Measurements from ENCODE around the gene DNAH14. TPM values are rescaled to one million over a fixed set of nuclear protein-coding genes. Genes with fewer than 3 reads are reported as not detected.
A peak's percentile ranks its signal among the peaks of the same experiment; 100 is the strongest.

Gene DNAH14
- total and polyA plus RNA-seq, 2 of the 8 experiments (the other 6 are each of a cell fraction or from before 2014, with no cell fraction given) = 8.4 to 40.7 TPM

DNA sequence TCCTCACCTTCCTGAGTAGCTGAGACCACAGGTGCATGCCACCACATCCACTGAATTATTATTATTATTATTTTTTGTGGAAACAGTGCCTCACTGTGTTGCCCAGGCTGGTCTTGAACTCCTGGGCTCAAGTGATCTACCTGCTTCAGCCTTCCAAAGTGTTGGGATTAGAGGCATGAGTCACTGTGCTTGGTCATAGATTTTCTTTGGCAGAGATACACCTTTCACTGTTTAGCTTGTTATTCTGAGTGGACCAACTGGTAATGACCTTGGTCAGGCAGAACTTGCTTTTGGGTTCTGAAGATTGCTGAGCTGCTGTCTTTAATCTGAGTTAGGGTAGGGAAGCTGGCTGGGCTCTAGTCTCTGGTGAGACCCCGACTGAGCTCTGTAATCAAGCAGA lies 66.8 kb downstream of the DNAH14 start:
- Histone ChIP-seq H3K23me2 (ENCODE audit: low read depth, low read length) (no peaks in the 10 kb centered on the region), H3K18ac (ENCODE audit: extremely low read depth, low read length) (no peak overlapping the region), H2BK5ac (ENCODE audit: low read depth, low read length) (no peak overlapping the region), H2BK12ac (ENCODE audit: low read depth, low read length) (no peak overlapping the region), H3K79me1 (ENCODE audit: low read depth, low read length) (peaks cover 4% of the 10 kb centered on the region; the same call in 1 of the 2 replicates), H3K14ac (ENCODE audit: insufficient read length) (no peak overlapping the region), H3K9me3 (ENCODE audit: insufficient read depth in 2 of 2, low read depth in 1 of 2, low read length in 1 of 2) (no peaks in the 10 kb centered on the region), H3K23ac (ENCODE audit: insufficient read length) (no peak overlapping the region), H3K4me1 (replicated peaks in 1 of 4; ENCODE audit: control insufficient read depth in 3 of 4, insufficient read depth in 4 of 4, low read length in 3 of 4) (no peaks in the 10 kb centered on the region), H2AFZ (ENCODE audit: low read length) (no peak overlapping the region), H2BK20ac (ENCODE audit: low read length) (no peak overlapping the region), H2BK120ac (replicated peaks; ENCODE audit: low read depth, low read length) (no peak overlapping the region), H3K27me3 (replicated peaks in 1 of 4; ENCODE audit: control insufficient read depth in 3 of 4, extremely low read depth in 1 of 4, insufficient read depth in 3 of 4, low read length in 3 of 4) (no peaks in the 10 kb centered on the region), H4K20me1 (replicated peaks in 1 of 2; ENCODE audit: control insufficient read depth in 1 of 2, insufficient read depth in 2 of 2, low read length in 2 of 2) (peaks cover 0 to 2% of the 10 kb centered on the region in 2 experiments), H3K79me2 (ENCODE audit: control insufficient read depth in 1 of 2, insufficient read depth in 2 of 2, low read length in 2 of 2) (no peaks in the 10 kb centered on the region), H4K8ac (ENCODE audit: extremely low read depth, insufficient read depth, low read length) (peak overlapping the region; percentile 14; the same call in 1 of the 2 replicates), H3K4ac (replicated peaks; ENCODE audit: insufficient read length, low read depth, low read length) (no peak overlapping the region), H3K4me3 (ENCODE audit: extremely low read depth in 1 of 4, insufficient read depth in 2 of 4, low read depth in 3 of 4, low read length in 4 of 4) (no peak overlapping the region), H3K9ac (replicated peaks in 1 of 4; ENCODE audit: extremely low read depth in 1 of 4, low read depth in 3 of 4, low read length in 3 of 4) (no peak overlapping the region), H3K56ac (replicated peaks; ENCODE audit: insufficient read length, low read depth, low read length) (no peak overlapping the region), H3K36me3 (ENCODE audit: control insufficient read depth in 2 of 4, insufficient read depth in 4 of 4, low read length in 3 of 4) (no peaks in the 10 kb centered on the region), H3K4me2 (ENCODE audit: insufficient read depth in 1 of 2, low read depth in 2 of 2, low read length in 2 of 2) (no peak overlapping the region), H2AK5ac (ENCODE audit: low read depth, low read length) (no peak overlapping the region), H4K91ac (replicated peaks; ENCODE audit: insufficient read length, low read length) (no peak overlapping the region), H3K27ac (ENCODE audit: low read depth, low read length) (no peak overlapping the region), H2BK15ac (ENCODE audit: low read length) (no peak overlapping the region), H4K5ac (ENCODE audit: insufficient read length, low read depth, low read length) (no peak overlapping the region)
- 91% methylated on average over 1 of the region's 1 CpG; no CpG with 5 or more reads in 1 of the 2 experiments for WGBS, 2 experiments (ENCODE audit: extremely low coverage in 1 of 2, insufficient coverage in 1 of 2, insufficient read length in 1 of 2, insufficient replicate concordance in 2 of 2, low coverage in 1 of 2, low lambda C conversion rate in 2 of 2, missing lambda C conversion rate in 1 of 2)
- POLR2A ChIA-PET (ENCODE audit: partially characterized antibody) = no interaction called here
- DNase-seq (ENCODE audit: low read depth in 1 of 2, low spot score in 2 of 2) (no peak), FAIRE-seq (no peak)
- CTCF ChIA-PET (ENCODE audit: partially characterized antibody) = interaction anchor here (0.5 to 1.2 kb wide), 4 partner anchors 9 to 1184 kb away, joined by 3 to 4 read pairs (median 3); no protein-coding TSS in a partner anchor
- no peak for TF ChIP-seq JUND (IDR thresholded peaks at IDR 0.05; ENCODE audit: low read length)
- TF ChIP-seq BACH1 (IDR thresholded peaks at IDR 0.05; ENCODE audit: low read length) = no peak
- no peak for TF ChIP-seq RAD21 (IDR thresholded peaks at IDR 0.05 in 1 of 2, conservative IDR thresholded peaks at IDR 0.05 in 1 of 2; ENCODE audit: low read depth in 2 of 2, low read length in 2 of 2)

All from H1 (cell line).